HepG2 (cell line): ENCODE measurements around the gene SPAG7. TPM values are rescaled to one million over a fixed set of nuclear protein-coding genes. Genes with fewer than 3 reads are reported as not detected.
A peak's percentile ranks its signal among the peaks of the same experiment; 100 is the strongest.

Source experiments
- ADNP ChIP-seq: sonication (generic); formaldehyde crosslinking; IDR thresholded peaks from 2 replicates; pipeline ENCODE4 v1.4.0; 2020; ENCODE audit warnings: missing genetic modification reagents
- BRD4 ChIP-seq: sonication (generic); formaldehyde crosslinking; IDR thresholded peaks from 2 replicates; pipeline ENCODE4 v1.4.0; 2020; ENCODE audit warnings: missing genetic modification reagents
- GABPA ChIP-seq, 2 experiments: IDR thresholded peaks; 2 replicates each; pipeline ENCODE4 v1.6.1; 2011 to 2016; ENCODE audit warnings: low read depth in 2 of 2, low read length in 1 of 2, missing biosample characterization in 1 of 2, missing genetic modification characterization in 1 of 2
- HHEX ChIP-seq: IDR thresholded peaks from 2 replicates; pipeline ENCODE4 v1.6.1; 2016; ENCODE audit warnings: control low read depth
- HMG20B ChIP-seq: conservative IDR thresholded peaks from 2 replicates; pipeline ENCODE4 v1.6.1; 2016; ENCODE audit warnings: missing genetic modification reagents, missing compliant biosample characterization
- HNRNPLL ChIP-seq: fragments of 200-400 bp; formaldehyde crosslinking; IDR thresholded peaks from 2 replicates; pipeline ENCODE4 v1.6.1; 2017; ENCODE audit warnings: mild to moderate bottlenecking, low read depth, low read length; ENCODE audit not compliant: poor library complexity, severe bottlenecking
- HOXA5 ChIP-seq: sonication (generic); formaldehyde crosslinking; IDR thresholded peaks from 2 replicates; pipeline ENCODE4 v1.4.0; 2020; ENCODE audit warnings: missing genetic modification reagents
- KDM4B ChIP-seq: sonication (generic); formaldehyde crosslinking; IDR thresholded peaks from 2 replicates; pipeline ENCODE4 v1.4.0; 2020; ENCODE audit warnings: missing genetic modification reagents
- NR2C2 ChIP-seq: sonication (generic); formaldehyde crosslinking; IDR thresholded peaks from 2 replicates; pipeline ENCODE4 v1.4.0; 2020; ENCODE audit warnings: missing genetic modification reagents, mild to moderate bottlenecking, moderate library complexity, borderline replicate concordance
- RORA ChIP-seq: sonication (generic); formaldehyde crosslinking; IDR thresholded peaks from 2 replicates; pipeline ENCODE4 v1.5.0; 2020; ENCODE audit warnings: mild to moderate bottlenecking, missing genetic modification reagents, moderate library complexity
- SMAD9 ChIP-seq: sonication (generic); formaldehyde crosslinking; IDR thresholded peaks from 2 replicates; pipeline ENCODE4 v1.5.1; 2020; ENCODE audit warnings: mild to moderate bottlenecking, missing genetic modification reagents
- TAF15 ChIP-seq: fragments of 200-400 bp; formaldehyde crosslinking; IDR thresholded peaks from one replicate; pipeline ENCODE4 v1.6.1; 2018; ENCODE audit warnings: mild to moderate bottlenecking, low read depth, low read length; ENCODE audit not compliant: poor library complexity, severe bottlenecking
- ZC3H4 ChIP-seq: sonication (generic); formaldehyde crosslinking; IDR thresholded peaks from 2 replicates; pipeline ENCODE4 v1.4.0; 2020; ENCODE audit warnings: missing genetic modification reagents, borderline replicate concordance
- ZFP41 ChIP-seq: sonication (generic); formaldehyde crosslinking; IDR thresholded peaks from 2 replicates; pipeline ENCODE4 v1.4.0; 2020; ENCODE audit warnings: mild to moderate bottlenecking, missing genetic modification reagents, borderline replicate concordance
- ZNF138 ChIP-seq: sonication (generic); formaldehyde crosslinking; IDR thresholded peaks from 2 replicates; pipeline ENCODE4 v1.5.0; 2020; ENCODE audit warnings: mild to moderate bottlenecking, low read depth, missing genetic modification reagents
- ZNF234 ChIP-seq: sonication (generic); formaldehyde crosslinking; conservative IDR thresholded peaks from 2 replicates; pipeline ENCODE4 v1.5.1; 2020; ENCODE audit warnings: mild to moderate bottlenecking, missing genetic modification reagents
- ZNF30 ChIP-seq: sonication (generic); formaldehyde crosslinking; IDR thresholded peaks from 2 replicates; pipeline ENCODE4 v1.5.0; 2020; ENCODE audit warnings: mild to moderate bottlenecking, missing genetic modification reagents
- ZNF572 ChIP-seq: sonication (generic); formaldehyde crosslinking; IDR thresholded peaks from 2 replicates; pipeline ENCODE4 v1.5.1; 2020; ENCODE audit warnings: mild to moderate bottlenecking, missing genetic modification reagents
- ZNF781 ChIP-seq: sonication (generic); formaldehyde crosslinking; IDR thresholded peaks from 2 replicates; pipeline ENCODE4 v1.5.1; 2020; ENCODE audit warnings: borderline replicate concordance, mild to moderate bottlenecking, missing genetic modification reagents; ENCODE audit errors: not compliant biosample characterization
- polyA plus RNA-seq, 8 experiments: library from polyadenylated mRNA; depleted of rRNA in 3 of 8; stranded (reverse) in 7 of 8; unstranded in 1 of 8; fragments of >200 nt; fragmentation: Illumina TruSeq in 4 of 8; extraction: Trizol in 4 of 8; gene quantifications; 2 replicates each; pipeline versions ENCODE4 v1.2.1 to v1.2.3, GENCODE V29; 2011 to 2016; ENCODE audit warnings: low read depth in 4 of 8, missing spikeins in 1 of 8, mixed read lengths in 1 of 8; ENCODE audit not compliant: insufficient read depth in 1 of 8
- total RNA-seq, 5 experiments: library from RNA; depleted of rRNA; stranded (reverse); fragments of >200 nt; fragmentation: Illumina TruSeq; extraction: Trizol; gene quantifications; 2 replicates each; pipeline ENCODE4 v1.2.3, GENCODE V29; 2016; ENCODE audit warnings: low read depth in 1 of 5
- TF ChIP-seq, protein P1 (sequence below): sonication (generic); formaldehyde crosslinking; conservative IDR thresholded peaks from 2 replicates; pipeline ENCODE4 v1.4.0; 2020; ENCODE audit warnings: missing genetic modification reagents
- TF ChIP-seq, protein P2 (sequence below): IDR thresholded peaks from 2 replicates; pipeline ENCODE4 v1.6.1; 2016; ENCODE audit warnings: low read depth

The SPAG7 gene
- total and polyA plus RNA-seq, 2 of the 13 experiments (the other 11 are each of a cell fraction or from before 2014, with no cell fraction given): 51.0 to 59.0 TPM

GRCh38 chr17:4997302-4998026 lies 29.8 kb upstream of the SPAG7 start, which contains the start of the genes INCA1 and KIF1C (continued):
- TF ChIP-seq ZFP41 (CRISPR knock-in tag): no peak
- TF ChIP-seq ADNP (CRISPR knock-in tag): no peak
- TF ChIP-seq ZNF234 (CRISPR knock-in tag): 0 out of 2 replicates have a peak, but pooled peaks have one; percentile 23
- TF ChIP-seq SMAD9: no peak
- no peak for TF ChIP-seq HMG20B (CRISPR knock-in tag)
- TF ChIP-seq BRD4: no peak
- TF ChIP-seq GABPA (IDR thresholded peaks at IDR 0.05; ENCODE audit: low read depth, low read length): no peak
- no peak for TF ChIP-seq GABPA (CRISPR knock-in tag; IDR thresholded peaks at IDR 0.05; ENCODE audit: low read depth)
- TF ChIP-seq ZNF138 (CRISPR knock-in tag): no peak
- TF ChIP-seq HOXA5 (CRISPR knock-in tag): peak; percentile 46
- TF ChIP-seq, protein P1, sequence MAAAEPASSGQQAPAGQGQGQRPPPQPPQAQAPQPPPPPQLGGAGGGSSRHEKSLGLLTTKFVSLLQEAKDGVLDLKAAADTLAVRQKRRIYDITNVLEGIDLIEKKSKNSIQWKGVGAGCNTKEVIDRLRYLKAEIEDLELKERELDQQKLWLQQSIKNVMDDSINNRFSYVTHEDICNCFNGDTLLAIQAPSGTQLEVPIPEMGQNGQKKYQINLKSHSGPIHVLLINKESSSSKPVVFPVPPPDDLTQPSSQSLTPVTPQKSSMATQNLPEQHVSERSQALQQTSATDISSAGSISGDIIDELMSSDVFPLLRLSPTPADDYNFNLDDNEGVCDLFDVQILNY (CRISPR knock-in tag): no peak
- TF ChIP-seq RORA: no peak
- 0 out of 2 replicates have a peak, but pooled peaks have one; percentile 45 for TF ChIP-seq NR2C2 (CRISPR knock-in tag)
- TF ChIP-seq ZNF572 (CRISPR knock-in tag): no peak
- no peak for TF ChIP-seq HHEX (CRISPR knock-in tag)
- TF ChIP-seq, protein P2, sequence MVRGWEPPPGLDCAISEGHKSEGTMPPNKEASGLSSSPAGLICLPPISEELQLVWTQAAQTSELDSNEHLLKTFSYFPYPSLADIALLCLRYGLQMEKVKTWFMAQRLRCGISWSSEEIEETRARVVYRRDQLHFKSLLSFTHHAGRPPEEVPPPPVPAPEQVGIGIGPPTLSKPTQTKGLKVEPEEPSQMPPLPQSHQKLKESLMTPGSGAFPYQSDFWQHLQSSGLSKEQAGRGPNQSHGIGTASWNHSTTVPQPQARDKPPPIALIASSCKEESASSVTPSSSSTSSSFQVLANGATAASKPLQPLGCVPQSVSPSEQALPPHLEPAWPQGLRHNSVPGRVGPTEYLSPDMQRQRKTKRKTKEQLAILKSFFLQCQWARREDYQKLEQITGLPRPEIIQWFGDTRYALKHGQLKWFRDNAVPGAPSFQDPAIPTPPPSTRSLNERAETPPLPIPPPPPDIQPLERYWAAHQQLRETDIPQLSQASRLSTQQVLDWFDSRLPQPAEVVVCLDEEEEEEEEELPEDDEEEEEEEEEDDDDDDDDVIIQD: no peak
- no peak for TF ChIP-seq ZC3H4 (CRISPR knock-in tag)
- TF ChIP-seq HNRNPLL: no peak
- TF ChIP-seq ZNF781: no peak
- TF ChIP-seq ZNF30 (CRISPR knock-in tag): no peak
- TF ChIP-seq KDM4B (CRISPR knock-in tag): peak; percentile 26; the same call in 1 of the 2 replicates
- TF ChIP-seq TAF15: no peak
